A673 (cell line): ENCODE measurements around the gene PRKG1. TPM values are rescaled to one million over a fixed set of nuclear protein-coding genes. Genes with fewer than 3 reads are reported as not detected.

Experiments used
- BruUV-seq: library from RNA; stranded (reverse); fragments of 400-500 nt; replicated peaks from 2 replicates; lab custom pipeline; 2021; lab: Mats Ljungman, UMichigan
- CTCF ChIA-PET: fragments of 300-600 bp; sonication (Branson Sonifier 250); formaldehyde crosslinking; loops from one replicate; lab custom pipeline; 2022; ENCODE audit warnings: antibody characterized with exemption; lab: Charles Lee
- POLR2A ChIA-PET: fragments of 300-600 bp; sonication (Branson Sonifier 250); formaldehyde crosslinking; loops from one replicate; lab custom pipeline; 2022; ENCODE audit warnings: antibody characterized with exemption; ENCODE audit not compliant: low non-redundant PET; lab: Charles Lee
- DNase-seq: peaks from one replicate; pipeline ENCODE4 v3.0.0-alpha.2; 2015; ENCODE audit warnings: low spot score
- H3K27ac ChIP-seq: fragments of 200-600 bp; sonication (generic); 2 replicates; pipeline ENCODE4 v1.5.1; 2016; ENCODE audit warnings: mixed run types, low read depth, mild to moderate bottlenecking, mixed read lengths, antibody characterized with exemption, low read length; ENCODE audit not compliant: poor library complexity, severe bottlenecking
- H3K27me3 ChIP-seq: fragments of 200-600 bp; sonication (generic); replicated peaks from 2 replicates; pipeline ENCODE4 v1.6.1; 2017; ENCODE audit warnings: mixed run types, low read depth, mild to moderate bottlenecking, mixed read lengths, antibody characterized with exemption, low read length; ENCODE audit not compliant: insufficient read depth, poor library complexity
- H3K36me3 ChIP-seq: fragments of 200-600 bp; sonication (generic); 2 replicates; pipeline ENCODE4 v1.6.1; 2016; ENCODE audit warnings: mixed run types, mild to moderate bottlenecking, mixed read lengths, antibody characterized with exemption, low read length; ENCODE audit not compliant: insufficient read depth, poor library complexity, severe bottlenecking
- H3K4me1 ChIP-seq: fragments of 200-600 bp; sonication (generic); 2 replicates; pipeline ENCODE4 v1.6.1; 2017; ENCODE audit warnings: mixed run types, mild to moderate bottlenecking, mixed read lengths, antibody characterized with exemption, low read length; ENCODE audit not compliant: insufficient read depth, poor library complexity, severe bottlenecking
- H3K4me3 ChIP-seq: fragments of 200-600 bp; sonication (generic); 2 replicates; pipeline ENCODE4 v1.5.1; 2016; ENCODE audit warnings: low read depth, mixed run types, mild to moderate bottlenecking, mixed read lengths, low read length; ENCODE audit not compliant: poor library complexity, severe bottlenecking
- H3K9me3 ChIP-seq: fragments of 200-600 bp; sonication (generic); 2 replicates; pipeline ENCODE4 v1.6.1; 2016; ENCODE audit warnings: mixed run types, low read depth, mild to moderate bottlenecking, mixed read lengths, antibody characterized with exemption, low read length; ENCODE audit not compliant: poor library complexity, severe bottlenecking
- EZH2 ChIP-seq: fragments of 200-600 bp; sonication (generic); IDR thresholded peaks from 2 replicates; pipeline ENCODE4 v1.6.1; 2017; ENCODE audit warnings: borderline replicate concordance, low read depth, mild to moderate bottlenecking, mixed read lengths, antibody characterized with exemption, low read length; ENCODE audit not compliant: poor library complexity, severe bottlenecking
- intact Hi-C: fragments of 100-400 bp; cut with micrococcal nuclease; formaldehyde crosslinking; loops from one replicate; pipeline ENCODE4 v1.10.0; 2022; ENCODE audit not compliant: unreplicated experiment
- total RNA-seq: library from RNA; stranded (reverse); gene quantifications from 2 replicates; pipeline ENCODE4 v1.2.3, GENCODE V29; 2021
- TF ChIP-seq, protein P1 (sequence below): fragments of 300-800, 200-600 bp; sonication (generic); conservative IDR thresholded peaks from 2 replicates; pipeline ENCODE4 v1.5.1; 2017; ENCODE audit warnings: low read depth, mild to moderate bottlenecking, antibody characterized with exemption, low read length, moderate library complexity, mixed read lengths

The PRKG1 gene
- total RNA-seq, 1 experiment from 2014 or later, result 0.58 TPM

DNA sequence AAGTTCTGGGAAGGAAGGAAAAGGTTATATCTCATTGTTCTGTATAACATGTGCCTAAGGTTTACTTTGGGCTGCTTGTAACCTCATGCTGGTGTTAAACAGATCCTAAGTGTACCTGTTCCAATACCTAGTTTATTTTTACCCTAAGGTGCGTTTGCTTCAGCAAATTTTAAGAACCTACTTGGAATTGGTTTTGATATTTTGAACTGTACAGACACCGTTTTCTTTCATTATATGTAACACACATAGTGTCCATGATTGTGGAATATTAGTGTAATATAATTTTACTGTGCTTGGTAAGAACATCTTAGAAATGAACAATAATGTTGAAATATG is 954.2 kb downstream of the PRKG1 start:
- ChIA-PET CTCF (no interaction called here), POLR2A (no interaction called here)
- Histone ChIP-seq H3K27me3 (no peaks in the 10 kb centered on the region), H3K4me1 (no peaks in the 10 kb centered on the region), H3K4me3 (no peak overlapping the region), H3K36me3 (no peaks in the 10 kb centered on the region), H3K27ac (no peak overlapping the region), H3K9me3 (no peaks in the 10 kb centered on the region)
- no TSS peak for BruUV-seq
- intact Hi-C loops, result no loop called here
- DNase-seq, result no peak
- TF ChIP-seq, protein P1, sequence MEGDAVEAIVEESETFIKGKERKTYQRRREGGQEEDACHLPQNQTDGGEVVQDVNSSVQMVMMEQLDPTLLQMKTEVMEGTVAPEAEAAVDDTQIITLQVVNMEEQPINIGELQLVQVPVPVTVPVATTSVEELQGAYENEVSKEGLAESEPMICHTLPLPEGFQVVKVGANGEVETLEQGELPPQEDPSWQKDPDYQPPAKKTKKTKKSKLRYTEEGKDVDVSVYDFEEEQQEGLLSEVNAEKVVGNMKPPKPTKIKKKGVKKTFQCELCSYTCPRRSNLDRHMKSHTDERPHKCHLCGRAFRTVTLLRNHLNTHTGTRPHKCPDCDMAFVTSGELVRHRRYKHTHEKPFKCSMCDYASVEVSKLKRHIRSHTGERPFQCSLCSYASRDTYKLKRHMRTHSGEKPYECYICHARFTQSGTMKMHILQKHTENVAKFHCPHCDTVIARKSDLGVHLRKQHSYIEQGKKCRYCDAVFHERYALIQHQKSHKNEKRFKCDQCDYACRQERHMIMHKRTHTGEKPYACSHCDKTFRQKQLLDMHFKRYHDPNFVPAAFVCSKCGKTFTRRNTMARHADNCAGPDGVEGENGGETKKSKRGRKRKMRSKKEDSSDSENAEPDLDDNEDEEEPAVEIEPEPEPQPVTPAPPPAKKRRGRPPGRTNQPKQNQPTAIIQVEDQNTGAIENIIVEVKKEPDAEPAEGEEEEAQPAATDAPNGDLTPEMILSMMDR, result no peak
- no peak for TF ChIP-seq EZH2

DNA sequence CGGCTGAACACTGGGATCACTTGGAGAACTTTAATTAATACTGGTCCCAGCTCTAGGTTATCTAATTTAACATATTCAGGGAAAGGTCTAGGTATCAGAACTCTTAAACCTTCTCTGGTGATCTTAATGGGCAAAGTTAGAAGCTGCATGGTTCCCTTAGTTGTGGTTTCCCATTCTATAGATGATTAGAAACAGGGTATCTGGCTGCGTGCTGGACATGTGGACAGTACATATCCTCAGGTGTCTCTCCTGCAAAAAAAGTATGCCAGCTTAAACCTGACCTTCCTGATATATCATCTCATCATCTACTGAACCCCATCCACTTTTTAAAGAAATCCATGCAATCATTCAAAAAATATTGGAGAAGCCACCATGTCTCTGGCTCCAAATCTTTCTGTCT is 955.3 kb downstream of the PRKG1 start:
- BruUV-seq, result no TSS peak
- Histone ChIP-seq H3K27me3 (no peaks in the 10 kb centered on the region), H3K4me1 (no peaks in the 10 kb centered on the region), H3K27ac (no peak overlapping the region), H3K9me3 (no peaks in the 10 kb centered on the region), H3K4me3 (no peak overlapping the region), H3K36me3 (no peaks in the 10 kb centered on the region)
- no peak for DNase-seq
- ChIA-PET POLR2A (interaction anchor here (0.6 kb wide), 1 partner anchor 1068 kb away, joined by 3 read pairs; no protein-coding TSS in a partner anchor), CTCF (no interaction called here)
- TF ChIP-seq, protein P1, result no peak
- intact Hi-C loops, result no loop called here

- Histone ChIP-seq H3K36me3 (no peaks in the 10 kb centered on the region), H3K4me1 (no peaks in the 10 kb centered on the region), H3K27ac (no peak overlapping the region), H3K9me3 (no peaks in the 10 kb centered on the region), H3K27me3 (no peaks in the 10 kb centered on the region), H3K4me3 (no peak overlapping the region)
- ChIA-PET POLR2A (interaction anchor here (0.6 kb wide), 1 partner anchor 1068 kb away, joined by 3 read pairs; no protein-coding TSS in a partner anchor), CTCF (no interaction called here)
- intact Hi-C loops, result no loop called here
- no peak for DNase-seq
- no TSS peak for BruUV-seq
- TF ChIP-seq EZH2, result no peak
- TF ChIP-seq, protein P1, result no peak
Observed at GRCh38 chr10:52030051-52030790, 955.9 kb downstream of the PRKG1 start.
